Activated CD4-positive, alpha-beta T cell treated with anti-CD3 and anti-CD28 coated beads for 4 hours (primary cell): ENCODE results near the gene CLSTN2.

Experiments used
- DNase-seq, 2 donors: peaks; one replicate each; pipeline ENCODE4 v3.0.0-alpha.2; 2020

CLSTN2 gene

GRCh38 chr3:140468407-140468806, 533.4 kb downstream of the CLSTN2 start:
- DNase-seq: no peak

- DNase-seq: no peak
Observed at GRCh38 chr3:140469491-140469890, 534.5 kb downstream of the CLSTN2 start.

- no peak for DNase-seq
Observed at GRCh38 chr3:140470211-140470610, 535.2 kb downstream of the CLSTN2 start.

GRCh38 chr3:140470962-140471361, 536.0 kb downstream of the CLSTN2 start:
- DNase-seq: no peak

- no peak for DNase-seq
Observed at GRCh38 chr3:140472306-140473020, 537.5 kb downstream of the CLSTN2 start.

GRCh38 chr3:140487566-140487965, 552.6 kb downstream of the CLSTN2 start:
- DNase-seq: no peak

- no peak for DNase-seq
Observed at GRCh38 chr3:140493271-140493670, 558.3 kb downstream of the CLSTN2 start.

GRCh38 chr3:140494970-140495369, 560.0 kb downstream of the CLSTN2 start:
- DNase-seq: no peak

- DNase-seq: no peak
Observed at GRCh38 chr3:140497331-140497730, 562.3 kb downstream of the CLSTN2 start.

- no peak for DNase-seq
Observed at GRCh38 chr3:140499114-140499757, 564.3 kb downstream of the CLSTN2 start.

GRCh38 chr3:140500473-140500872, 565.5 kb downstream of the CLSTN2 start:
- DNase-seq: no peak

GRCh38 chr3:140501061-140501769, 566.2 kb downstream of the CLSTN2 start:
- DNase-seq: no peak

- DNase-seq: no peak
Observed at GRCh38 chr3:140501770-140502364, 566.9 kb downstream of the CLSTN2 start.

GRCh38 chr3:140505213-140505612, 570.2 kb downstream of the CLSTN2 start:
- no peak for DNase-seq

- no peak for DNase-seq
Observed at GRCh38 chr3:140505876-140506275, 570.9 kb downstream of the CLSTN2 start.

- DNase-seq: no peak
Observed at GRCh38 chr3:140508550-140508949, 573.6 kb downstream of the CLSTN2 start.

- no peak for DNase-seq
Observed at GRCh38 chr3:140509534-140509933, 574.5 kb downstream of the CLSTN2 start.

- no peak for DNase-seq
Observed at GRCh38 chr3:140510303-140510861, 575.4 kb downstream of the CLSTN2 start.

- no peak for DNase-seq
Observed at GRCh38 chr3:140521751-140522445, 586.9 kb downstream of the CLSTN2 start.

GRCh38 chr3:140522653-140523380, 587.8 kb downstream of the CLSTN2 start:
- no peak for DNase-seq

GRCh38 chr3:140523600-140523999, 588.6 kb downstream of the CLSTN2 start:
- DNase-seq: no peak

GRCh38 chr3:140527156-140527555, 592.2 kb downstream of the CLSTN2 start:
- no peak for DNase-seq
